Bronchial epithelial cell (primary cell): ENCODE results near the gene PRRT3. TPM values are rescaled to one million over a fixed set of nuclear protein-coding genes. Genes with fewer than 3 reads are reported as not detected.
"Not testable (repeated sequence)": the region's sequence is repeated elsewhere in the genome, so short reads cannot be mapped to it uniquely, and the experiment has no call there.

Source experiments
- DNase-seq: peaks from one replicate; pipeline ENCODE4 v3.0.0-alpha.2; 2010; ENCODE audit warnings: low read depth
- FAIRE-seq: peaks from 2 replicates; lab custom pipeline; 2011; peaks lifted over from hg19 to GRCh38; lab: Jason Lieb, UNC
- H3K27me3 ChIP-seq: 2 replicates; pipeline ENCODE4 v1.5.1; 2011; ENCODE audit warnings: low read length; ENCODE audit not compliant: control insufficient read depth, insufficient read depth
- H3K36me3 ChIP-seq: 2 replicates; pipeline ENCODE4 v1.5.1; 2011; ENCODE audit warnings: low read length; ENCODE audit not compliant: control insufficient read depth, insufficient read depth
- H3K4me3 ChIP-seq: 2 replicates; pipeline ENCODE4 v1.5.1; 2011; ENCODE audit warnings: mild to moderate bottlenecking, low read depth, low read length, control low read depth
- CTCF ChIP-seq: IDR thresholded peaks from 2 replicates; pipeline ENCODE4 v1.5.1; 2011; ENCODE audit warnings: mild to moderate bottlenecking, moderate library complexity, low read length, control low read depth, inconsistent platforms; ENCODE audit not compliant: insufficient read depth, severe bottlenecking
- total RNA-seq: library from RNA; depleted of rRNA; stranded (reverse); fragments of >200 nt; gene quantifications from 2 replicates; pipeline ENCODE4 v1.2.1, GENCODE V29; 2014

Gene PRRT3
- total RNA-seq, 1 donor from 2014 or later, result 0.26 TPM

- FAIRE-seq, result no peak
- Histone ChIP-seq H3K27me3 (no peaks in the 10 kb centered on the region), H3K36me3 (peaks cover 10% of the 10 kb centered on the region), H3K4me3 (peak overlapping the region; percentile 52)
- peak; percentile 48 for DNase-seq
- TF ChIP-seq CTCF, result no peak
Observed at GRCh38 chr3:9903238-9903624, 49.0 kb downstream of the PRRT3 start.

- Histone ChIP-seq H3K27me3 (no peaks in the 10 kb centered on the region), H3K36me3 (peaks cover 8% of the 10 kb centered on the region), H3K4me3 (peak within 1 kb of the TSS; percentile 52)
- no peak for TF ChIP-seq CTCF
- DNase-seq (peak; percentile 50), FAIRE-seq (no peak)
Observed at GRCh38 chr3:9902372-9903237, 49.6 kb downstream of the PRRT3 start, which contains the start of gene IL17RE. Gene IL17RE, plus strand, starts transcription at chr3:9902848. Its CDS starts 85 bp downstream, at chr3:9902933.

- no peak for TF ChIP-seq CTCF
- no peaks in the 10 kb centered on the region for H3K27me3 ChIP-seq
- DNase-seq, result no peak
- H3K4me3 ChIP-seq, result no peak overlapping the region
- FAIRE-seq, result no peak
- peaks cover 8% of the 10 kb centered on the region for H3K36me3 ChIP-seq
Observed at GRCh38 chr3:9901967-9902366, 50.2 kb downstream of the PRRT3 start.

- H3K27me3 ChIP-seq, H3K4me3 ChIP-seq, H3K36me3 ChIP-seq, DNase-seq, FAIRE-seq: not testable (repeated sequence)
Observed at GRCh38 chr3:9900965-9901415, 51.2 kb downstream of the PRRT3 start.

GRCh38 chr3:9899289-9899791, 52.9 kb downstream of the PRRT3 start:
- H3K36me3 ChIP-seq, result no peaks in the 10 kb centered on the region

More at GRCh38 chr3:9899289-9899791, 52.9 kb downstream of the PRRT3 start:
- Histone ChIP-seq H3K4me3 (no peak overlapping the region), H3K27me3 (no peaks in the 10 kb centered on the region)
- FAIRE-seq (no peak), DNase-seq (no peak)
- no peak for TF ChIP-seq CTCF
